Measurements from ENCODE around the gene RAB38.

The RAB38 gene

DNA sequence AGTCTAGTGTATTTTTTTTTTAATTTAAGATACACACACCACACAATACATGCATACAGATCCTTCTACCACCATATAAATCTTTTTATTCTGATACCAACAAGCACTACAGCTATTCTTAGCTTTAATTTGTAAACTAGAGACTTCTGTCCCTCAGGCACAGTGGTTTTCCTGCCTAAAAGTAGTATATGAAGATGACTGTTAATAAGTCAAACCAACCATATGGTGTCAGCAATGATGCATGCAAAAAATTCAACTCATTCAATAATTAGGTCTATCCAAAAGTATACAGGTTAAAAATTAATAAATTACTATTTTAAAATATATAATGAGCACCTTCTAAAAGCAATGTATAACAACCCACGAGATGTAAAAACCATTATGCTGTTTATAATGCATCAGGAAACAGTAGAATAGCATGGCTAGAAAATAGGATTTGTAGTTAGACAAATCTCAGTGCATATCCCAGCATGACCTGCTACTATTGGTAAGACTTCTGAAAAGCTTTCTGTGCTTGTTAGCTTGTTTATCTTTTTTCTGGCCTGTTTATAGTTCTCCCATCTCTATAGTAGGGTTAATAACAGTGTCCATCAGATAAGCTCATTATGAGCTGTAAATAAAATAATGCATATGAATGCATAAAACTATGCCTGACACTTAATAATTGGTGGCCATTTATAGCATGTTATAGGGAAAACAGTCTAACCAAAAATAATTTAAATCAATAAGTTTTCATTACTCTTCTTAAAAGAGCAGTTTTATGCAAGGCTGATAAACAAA lies 10.2 kb downstream of the RAB38 start:
- H3K27ac ChIP-seq: no peak overlapping the region
- no peaks in the 10 kb centered on the region for H3K4me1 ChIP-seq
- DNase-seq: no peak
- peaks cover 0 to 10% (median 0%) of the 10 kb centered on the region in 3 donors for H3K9me3 ChIP-seq
- H3K4me3 ChIP-seq: no peak overlapping the region
- TF ChIP-seq, protein P1, sequence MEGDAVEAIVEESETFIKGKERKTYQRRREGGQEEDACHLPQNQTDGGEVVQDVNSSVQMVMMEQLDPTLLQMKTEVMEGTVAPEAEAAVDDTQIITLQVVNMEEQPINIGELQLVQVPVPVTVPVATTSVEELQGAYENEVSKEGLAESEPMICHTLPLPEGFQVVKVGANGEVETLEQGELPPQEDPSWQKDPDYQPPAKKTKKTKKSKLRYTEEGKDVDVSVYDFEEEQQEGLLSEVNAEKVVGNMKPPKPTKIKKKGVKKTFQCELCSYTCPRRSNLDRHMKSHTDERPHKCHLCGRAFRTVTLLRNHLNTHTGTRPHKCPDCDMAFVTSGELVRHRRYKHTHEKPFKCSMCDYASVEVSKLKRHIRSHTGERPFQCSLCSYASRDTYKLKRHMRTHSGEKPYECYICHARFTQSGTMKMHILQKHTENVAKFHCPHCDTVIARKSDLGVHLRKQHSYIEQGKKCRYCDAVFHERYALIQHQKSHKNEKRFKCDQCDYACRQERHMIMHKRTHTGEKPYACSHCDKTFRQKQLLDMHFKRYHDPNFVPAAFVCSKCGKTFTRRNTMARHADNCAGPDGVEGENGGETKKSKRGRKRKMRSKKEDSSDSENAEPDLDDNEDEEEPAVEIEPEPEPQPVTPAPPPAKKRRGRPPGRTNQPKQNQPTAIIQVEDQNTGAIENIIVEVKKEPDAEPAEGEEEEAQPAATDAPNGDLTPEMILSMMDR (IDR thresholded peaks at IDR 0.05): no peak
- intact Hi-C loops (cut with DNase I; ENCODE audit: low total_unique reads): no loop called here
- H3K27me3 ChIP-seq: no peaks in the 10 kb centered on the region
- H3K36me3 ChIP-seq: no peaks in the 10 kb centered on the region

DNA sequence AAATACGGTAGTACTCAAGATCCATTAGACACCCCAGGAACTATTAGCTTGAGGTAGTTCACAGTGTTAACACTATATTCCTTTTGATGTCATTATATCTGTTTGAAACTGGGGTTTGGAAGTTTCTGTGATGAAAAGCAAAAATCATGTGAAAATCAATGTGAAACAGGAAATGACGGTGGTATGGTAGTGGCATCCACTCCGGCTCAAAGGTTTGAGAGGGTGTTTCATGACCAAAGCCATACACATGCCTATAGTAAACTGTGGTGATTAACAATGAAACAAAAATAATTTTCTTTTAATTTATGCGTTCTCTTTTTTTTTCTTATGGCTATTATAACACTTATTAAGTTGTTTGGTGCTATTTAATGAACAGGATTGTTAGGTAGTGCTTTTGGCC lies 10.9 kb downstream of the RAB38 start:
- H3K27me3 ChIP-seq: no peaks in the 10 kb centered on the region
- H3K4me1 ChIP-seq: no peaks in the 10 kb centered on the region
- peaks cover 0 to 13% (median 0%) of the 10 kb centered on the region in 3 donors for H3K9me3 ChIP-seq
- H3K36me3 ChIP-seq: no peaks in the 10 kb centered on the region
- DNase-seq: no peak
- intact Hi-C loops (cut with DNase I; ENCODE audit: low total_unique reads): no loop called here
- TF ChIP-seq, protein P1 (IDR thresholded peaks at IDR 0.05): no peak
- no peak overlapping the region for H3K27ac ChIP-seq
- H3K4me3 ChIP-seq: no peak overlapping the region

- no peak overlapping the region for H3K4me3 ChIP-seq
- TF ChIP-seq, protein P1 (IDR thresholded peaks at IDR 0.05): no peak
- intact Hi-C loops (cut with DNase I; ENCODE audit: low total_unique reads): no loop called here
- H3K9me3 ChIP-seq: peaks cover 0 to 18% (median 0%) of the 10 kb centered on the region in 3 donors
- H3K4me1 ChIP-seq: no peaks in the 10 kb centered on the region
- no peaks in the 10 kb centered on the region for H3K36me3 ChIP-seq
- no peak for DNase-seq
- H3K27ac ChIP-seq: no peak overlapping the region
- no peaks in the 10 kb centered on the region for H3K27me3 ChIP-seq
Measured at GRCh38 chr11:88158081-88158480, 17.2 kb downstream of the RAB38 start.

DNA sequence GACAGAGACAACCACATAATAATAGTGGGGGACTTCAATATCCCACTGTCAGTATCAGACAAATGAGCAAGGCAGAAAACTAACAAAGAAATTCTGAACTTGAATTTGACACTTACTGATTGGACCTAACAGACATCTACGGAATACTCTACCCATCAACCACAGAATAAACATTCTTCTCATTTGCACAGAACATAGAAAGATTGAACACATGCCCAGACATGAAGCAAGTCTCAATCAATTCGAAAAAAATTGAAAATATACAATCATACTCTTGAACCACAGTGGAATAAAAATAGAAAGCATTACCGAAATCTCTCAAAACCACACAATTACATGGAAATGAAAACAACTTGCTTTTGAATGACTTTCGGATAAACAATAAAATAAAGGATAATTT lies 17.9 kb downstream of the RAB38 start:
- intact Hi-C loops (cut with DNase I; ENCODE audit: low total_unique reads): no loop called here
- TF ChIP-seq, protein P1 (IDR thresholded peaks at IDR 0.05): no peak
- Histone ChIP-seq H3K4me3 (no peak overlapping the region), H3K27ac (no peak overlapping the region), H3K36me3 (no peaks in the 10 kb centered on the region), H3K4me1 (no peaks in the 10 kb centered on the region), H3K9me3 (peaks cover 0 to 18% (median 0%) of the 10 kb centered on the region in 3 donors), H3K27me3 (no peaks in the 10 kb centered on the region)
- DNase-seq: no peak

DNA sequence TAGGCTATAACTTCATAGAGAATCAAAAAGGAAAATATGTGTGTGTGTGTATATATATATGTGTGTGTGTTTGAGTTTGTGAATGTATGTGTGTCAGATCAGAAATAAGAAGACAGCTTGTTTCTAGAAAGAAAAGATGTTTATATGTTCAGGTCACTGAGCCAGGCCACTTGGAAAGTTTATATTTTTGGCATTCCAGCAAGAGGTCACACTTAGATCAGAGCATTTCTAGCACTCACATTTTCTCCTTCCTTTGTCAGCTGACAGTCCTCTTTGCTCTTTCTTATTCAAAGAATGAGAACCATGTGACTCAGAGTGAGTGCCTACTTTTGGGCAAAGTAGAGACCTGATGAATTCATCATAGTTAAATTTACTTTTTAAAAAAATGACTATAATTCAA lies 22.9 kb downstream of the RAB38 start:
- Histone ChIP-seq H3K27me3 (no peaks in the 10 kb centered on the region), H3K36me3 (peaks cover 0 to 4% (median 0%) of the 10 kb centered on the region in 3 donors), H3K27ac (no peak overlapping the region), H3K4me1 (no peaks in the 10 kb centered on the region), H3K9me3 (peaks cover 0 to 2% (median 0%) of the 10 kb centered on the region in 3 donors), H3K4me3 (no peak overlapping the region)
- DNase-seq: no peak
- intact Hi-C loops (cut with DNase I; ENCODE audit: low total_unique reads): no loop called here
- TF ChIP-seq, protein P1 (IDR thresholded peaks at IDR 0.05): no peak

Data from tibial artery (tissue), 4 donors.